Mucosa of gallbladder (tissue), 1 donor: Measurements from ENCODE around the gene SMAP2. TPM values are rescaled to one million over a fixed set of nuclear protein-coding genes. Genes with fewer than 3 reads are reported as not detected.
"Not testable (repeated sequence)": the region's sequence is repeated elsewhere in the genome, so short reads cannot be mapped to it uniquely, and the experiment has no call there.

Experiments
- DNase-seq: peaks from one replicate; pipeline ENCODE4 v3.0.0-alpha.2; 2020; ENCODE audit warnings: low spot score
- total RNA-seq: library from RNA; stranded (reverse); gene quantifications from one replicate; pipeline ENCODE4 v1.2.1, GENCODE V29; 2021
- donor health status: DM: no; HTN: no; CAD: no.

Gene SMAP2
- total RNA-seq, 1 donor from 2014 or later: 47.6 TPM

- DNase-seq: no peak
Observed at GRCh38 chr1:40372658-40373322, 737 bp upstream of the SMAP2 start.

GRCh38 chr1:40377512-40377911, 4.0 kb downstream of the SMAP2 start:
- no peak for DNase-seq

- no peak for DNase-seq
Observed at GRCh38 chr1:40379785-40380452, 6.4 kb downstream of the SMAP2 start.

- DNase-seq: no peak
Observed at GRCh38 chr1:40380817-40381216, 7.3 kb downstream of the SMAP2 start.

GRCh38 chr1:40381268-40382107, 8.0 kb downstream of the SMAP2 start:
- DNase-seq: no peak

- no peak for DNase-seq
Observed at GRCh38 chr1:40382108-40382460, 8.6 kb downstream of the SMAP2 start.

GRCh38 chr1:40382601-40383000, 9.1 kb downstream of the SMAP2 start:
- no peak for DNase-seq

- DNase-seq: no peak
Observed at GRCh38 chr1:40383095-40383487, 9.6 kb downstream of the SMAP2 start.

- peak; percentile 46 for DNase-seq
Observed at GRCh38 chr1:40383488-40384412, 10.2 kb downstream of the SMAP2 start.

- DNase-seq: peak; percentile 52
Observed at GRCh38 chr1:40384413-40384762, 10.9 kb downstream of the SMAP2 start.

- no peak for DNase-seq
Observed at GRCh38 chr1:40384887-40385286, 11.4 kb downstream of the SMAP2 start.

GRCh38 chr1:40385437-40386358, 12.2 kb downstream of the SMAP2 start:
- no peak for DNase-seq

- DNase-seq: no peak
Observed at GRCh38 chr1:40386359-40386723, 12.8 kb downstream of the SMAP2 start.

GRCh38 chr1:40386796-40387195, 13.3 kb downstream of the SMAP2 start:
- DNase-seq: no peak

- not testable (repeated sequence) for DNase-seq
Observed at GRCh38 chr1:40387381-40388306, 14.1 kb downstream of the SMAP2 start.

GRCh38 chr1:40388456-40389321, 15.2 kb downstream of the SMAP2 start:
- DNase-seq: not testable (repeated sequence)

GRCh38 chr1:40389322-40389803, 15.8 kb downstream of the SMAP2 start:
- no peak for DNase-seq

- DNase-seq: peak; percentile 53
Observed at GRCh38 chr1:40389871-40390560, 16.5 kb downstream of the SMAP2 start.
